ENCODE data around the gene CFAP53.
A peak's percentile ranks its signal among the peaks of the same experiment; 100 is the strongest.
"Not testable (repeated sequence)": the region's sequence is repeated elsewhere in the genome, so short reads cannot be mapped to it uniquely, and the experiment has no call there.

Gene CFAP53, protein sequence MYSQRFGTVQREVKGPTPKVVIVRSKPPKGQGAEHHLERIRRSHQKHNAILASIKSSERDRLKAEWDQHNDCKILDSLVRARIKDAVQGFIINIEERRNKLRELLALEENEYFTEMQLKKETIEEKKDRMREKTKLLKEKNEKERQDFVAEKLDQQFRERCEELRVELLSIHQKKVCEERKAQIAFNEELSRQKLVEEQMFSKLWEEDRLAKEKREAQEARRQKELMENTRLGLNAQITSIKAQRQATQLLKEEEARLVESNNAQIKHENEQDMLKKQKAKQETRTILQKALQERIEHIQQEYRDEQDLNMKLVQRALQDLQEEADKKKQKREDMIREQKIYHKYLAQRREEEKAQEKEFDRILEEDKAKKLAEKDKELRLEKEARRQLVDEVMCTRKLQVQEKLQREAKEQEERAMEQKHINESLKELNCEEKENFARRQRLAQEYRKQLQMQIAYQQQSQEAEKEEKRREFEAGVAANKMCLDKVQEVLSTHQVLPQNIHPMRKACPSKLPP

DNA sequence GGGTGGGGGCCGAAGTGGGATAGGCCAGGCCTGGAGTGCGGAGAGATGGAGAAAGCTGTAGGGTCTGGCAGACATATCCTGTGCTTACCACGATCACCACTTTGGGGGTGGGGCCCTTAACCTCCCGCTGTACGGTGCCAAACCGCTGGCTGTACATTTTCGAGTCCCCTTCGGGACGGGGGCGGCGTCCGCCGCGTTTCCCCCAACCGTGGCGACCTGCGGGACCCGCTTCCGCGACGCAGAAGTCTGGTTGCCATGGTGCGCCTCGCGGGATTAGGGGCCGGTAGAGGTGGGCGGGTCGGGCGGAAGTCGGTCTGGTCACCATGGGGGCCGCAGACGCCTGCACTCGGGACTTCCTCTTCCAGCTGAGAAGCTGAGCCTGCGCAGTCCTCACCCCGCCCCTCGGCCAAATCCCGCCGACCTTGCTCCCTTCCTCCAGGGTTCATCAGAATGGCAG, at the start of gene CFAP53:
Gene CFAP53 (minus strand): TSS at position 248 of the 457 bp plus-strand sequence. CDS start 91 bp downstream, at position 157.
- peak; percentile 17 for DNase-seq

GRCh38 chr18:50315100-50315871, 49.0 kb upstream of the CFAP53 start:
- DNase-seq, result no peak

DNA sequence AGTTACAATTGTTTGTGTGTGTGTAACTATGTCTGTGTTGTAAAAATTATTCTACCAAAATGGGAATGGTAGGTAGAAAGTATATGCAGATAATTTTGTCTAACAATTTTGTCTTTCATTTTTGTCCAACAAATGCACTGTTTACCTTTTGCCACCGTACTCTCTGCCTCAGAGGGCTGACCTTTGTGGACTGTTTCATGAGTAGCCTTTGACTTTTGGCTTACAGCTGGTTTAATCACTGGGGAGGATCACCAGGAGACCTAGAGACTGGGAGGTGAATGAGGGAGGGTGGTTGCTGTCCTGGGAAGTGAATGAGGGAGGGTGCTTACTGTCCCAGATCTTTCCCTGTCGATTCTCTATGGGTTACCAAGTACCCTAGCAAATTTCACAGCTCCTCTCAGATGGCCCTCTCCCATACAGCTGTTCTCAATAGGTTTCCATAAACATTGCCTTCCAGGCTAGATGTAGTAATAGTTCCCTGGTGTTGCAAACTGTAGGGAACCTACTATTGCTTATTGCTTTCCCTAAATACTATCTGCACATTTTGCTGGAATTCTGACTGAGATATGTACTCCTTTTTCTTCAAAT, 47.7 kb upstream of the CFAP53 start:
- no peak for DNase-seq

DNA sequence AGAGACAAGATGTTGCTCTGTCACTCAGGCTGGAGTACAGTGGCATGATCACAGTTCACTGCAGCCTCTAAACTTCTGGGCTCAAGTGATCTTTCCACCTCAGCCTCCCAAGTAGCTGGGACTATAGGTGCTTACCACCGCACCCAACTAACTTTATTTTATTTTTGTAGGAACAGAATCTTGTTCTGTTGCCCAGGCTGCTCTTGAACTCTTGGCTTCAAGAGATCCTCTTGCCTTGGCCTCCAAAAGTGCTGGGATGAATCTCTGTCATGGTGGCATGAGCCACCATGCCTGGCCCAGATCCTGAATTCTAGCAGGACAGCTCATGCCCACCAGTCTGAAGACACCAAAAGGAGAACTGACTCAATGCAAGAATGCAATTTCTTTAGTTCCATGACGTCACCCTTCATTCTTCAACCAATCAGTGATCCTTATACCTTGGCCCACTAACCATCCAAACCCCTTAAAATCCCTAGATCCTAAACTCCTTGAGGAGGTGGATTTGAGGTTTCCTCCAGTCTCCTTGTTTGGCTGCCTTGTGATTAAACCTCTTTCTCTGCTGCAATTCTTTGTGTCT, 46.8 kb upstream of the CFAP53 start:
- DNase-seq, result no peak

DNA sequence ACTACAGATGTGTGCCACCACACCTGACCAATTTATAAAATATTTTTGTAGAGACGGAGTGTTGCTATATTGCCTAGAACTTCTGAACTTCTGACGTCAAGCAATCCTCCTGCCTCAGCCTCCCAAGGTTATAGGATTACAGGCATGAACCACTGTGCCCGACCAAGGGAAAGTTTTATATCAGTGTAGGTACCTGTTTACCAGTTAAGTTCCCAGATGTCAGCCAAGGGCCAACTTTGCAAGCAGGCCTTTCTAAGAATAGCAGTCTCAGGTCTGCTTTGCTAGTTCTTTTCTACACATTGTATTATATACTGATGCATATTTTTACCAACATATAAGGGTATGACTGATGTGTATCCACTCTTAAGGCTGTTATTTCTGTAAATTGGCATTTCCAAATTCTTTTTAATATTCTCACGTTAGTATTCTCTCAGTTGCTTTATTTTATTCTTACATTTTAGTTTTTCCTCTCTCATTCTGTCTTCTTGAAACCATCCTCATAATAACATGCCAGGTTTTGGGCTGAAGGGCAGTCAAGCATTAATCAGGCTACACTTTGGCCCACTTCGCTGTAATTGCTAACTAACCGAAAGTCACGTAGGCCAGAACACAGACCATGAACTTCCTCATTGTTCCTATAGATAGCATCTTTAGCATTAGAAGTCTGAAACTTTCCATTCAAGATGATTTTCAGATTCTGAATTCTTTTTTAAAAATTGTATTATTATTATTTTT, 46.2 kb upstream of the CFAP53 start:
- no peak for DNase-seq

- no peak for DNase-seq
These were observed 45.4 kb upstream of the CFAP53 start for GRCh38 chr18:50311650-50312049.

- DNase-seq, result no peak
These were observed 43.8 kb upstream of the CFAP53 start for GRCh38 chr18:50310080-50310479.

GRCh38 chr18:50308851-50309250, 42.6 kb upstream of the CFAP53 start:
- DNase-seq, result not testable (repeated sequence)

DNA sequence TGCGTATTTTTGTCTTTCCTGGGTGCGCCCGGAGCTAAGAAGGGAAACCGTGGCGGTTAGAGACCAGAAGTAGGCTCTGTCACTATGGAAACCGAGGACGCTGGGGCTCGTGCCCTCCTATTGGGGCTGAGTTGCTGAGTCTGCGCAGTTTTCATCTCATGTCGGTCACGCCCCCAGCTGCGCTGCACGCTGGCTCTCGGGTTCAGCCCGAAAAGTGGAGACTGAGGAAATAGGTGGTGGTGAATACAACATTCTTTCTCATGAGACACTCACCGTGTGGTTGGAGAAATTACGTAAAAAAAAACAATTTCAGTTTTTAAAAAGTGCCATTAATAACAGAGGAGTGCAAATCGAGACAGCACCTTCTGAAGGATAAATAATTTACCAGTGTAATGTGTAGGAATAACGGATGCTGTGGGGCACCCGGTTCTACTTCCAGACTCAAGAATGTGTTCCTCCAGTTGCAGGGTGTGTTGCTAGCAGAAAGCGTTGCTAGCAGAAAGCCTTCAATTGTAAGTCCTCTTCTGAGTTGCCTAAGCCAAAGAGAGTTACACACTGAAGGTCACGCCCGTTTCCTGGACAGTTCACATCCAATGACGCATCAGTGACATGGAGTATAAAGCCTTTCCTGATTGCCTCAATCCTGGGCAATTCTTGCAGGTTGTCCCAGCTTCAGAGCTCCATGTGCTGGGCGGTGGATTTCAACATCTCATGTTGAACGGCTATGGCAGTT, 41.6 kb upstream of the CFAP53 start:
- DNase-seq, result peak; percentile 43

GRCh38 chr18:50307400-50307737, 41.1 kb upstream of the CFAP53 start:
- DNase-seq, result no peak

DNA sequence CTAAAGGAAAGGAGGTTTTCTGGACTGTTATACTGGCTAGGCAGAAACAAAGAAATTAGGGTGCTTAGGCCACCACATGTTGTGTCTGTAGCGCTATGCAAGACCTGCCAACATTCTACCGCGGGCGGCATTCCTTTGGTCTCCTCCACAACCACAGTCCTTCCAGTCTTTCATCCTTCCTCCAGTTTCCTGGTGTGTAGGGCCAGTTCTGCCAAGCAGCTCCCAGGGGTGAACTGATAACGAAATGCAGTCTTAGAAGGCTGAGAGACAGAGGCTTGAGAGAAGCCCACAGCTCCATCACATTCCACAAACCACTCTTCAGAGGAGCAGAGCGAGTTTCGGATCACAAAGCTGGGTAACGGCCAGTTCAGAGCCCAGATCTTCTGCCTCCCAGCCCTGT, 40.6 kb upstream of the CFAP53 start:
- no peak for DNase-seq

DNA sequence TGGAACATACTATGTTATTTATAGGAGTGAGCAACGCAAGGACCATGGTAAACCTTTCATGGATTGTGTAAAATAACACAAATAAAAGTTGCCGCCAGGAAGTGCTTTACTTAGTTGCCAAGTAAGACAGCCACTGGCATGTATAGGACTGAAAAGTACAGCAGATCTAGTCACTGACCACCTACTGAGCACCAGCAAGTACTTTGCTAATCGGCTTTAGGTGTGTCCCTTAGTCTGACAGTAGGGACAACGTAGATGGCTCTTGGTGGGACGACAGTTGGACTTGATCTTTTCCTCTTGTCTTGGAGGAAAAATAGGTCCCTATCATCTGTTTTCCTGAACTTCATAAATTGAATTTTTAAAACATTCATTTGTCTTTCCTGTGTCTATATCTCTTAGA, 34.8 kb upstream of the CFAP53 start:
- no peak for DNase-seq

DNA sequence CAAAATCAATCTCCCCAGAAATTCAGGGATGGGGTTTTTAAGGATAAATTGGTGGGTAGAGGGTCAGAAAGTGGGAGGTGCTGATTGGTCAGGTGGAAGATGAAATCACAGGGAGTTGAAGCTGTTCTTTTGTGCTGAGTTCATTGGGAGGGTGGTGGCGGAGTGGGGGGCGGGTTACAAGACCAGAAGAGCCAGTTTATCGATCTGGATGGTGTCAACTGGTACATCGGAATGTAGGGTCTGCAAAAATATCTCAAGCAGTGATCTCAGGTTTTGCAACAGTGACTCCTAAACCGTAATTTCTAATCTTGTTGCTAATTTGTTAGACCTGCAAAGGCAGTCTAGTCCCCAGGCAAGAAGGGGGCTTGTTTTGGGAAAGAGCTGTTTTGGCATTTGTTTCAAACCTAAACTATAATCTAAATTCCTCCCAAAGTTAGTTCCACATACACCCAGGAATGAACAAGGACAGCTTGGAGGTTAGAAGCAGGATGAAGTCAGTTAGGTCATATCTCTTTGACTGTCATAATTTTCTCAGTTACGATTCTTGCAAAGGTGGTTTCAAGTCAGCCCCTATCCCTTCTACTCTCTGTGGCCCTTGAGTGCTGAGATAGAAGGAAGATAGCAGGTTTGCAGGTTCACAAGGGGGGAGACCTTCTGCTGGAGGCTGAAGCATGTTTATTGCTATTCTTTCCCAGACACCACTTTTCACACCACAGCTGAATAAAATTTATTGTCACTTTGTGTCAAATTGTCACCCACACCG, 33.5 kb upstream of the CFAP53 start:
- DNase-seq, result no peak

- DNase-seq, result no peak
These were observed 32.4 kb upstream of the CFAP53 start for GRCh38 chr18:50298443-50299284.

DNA sequence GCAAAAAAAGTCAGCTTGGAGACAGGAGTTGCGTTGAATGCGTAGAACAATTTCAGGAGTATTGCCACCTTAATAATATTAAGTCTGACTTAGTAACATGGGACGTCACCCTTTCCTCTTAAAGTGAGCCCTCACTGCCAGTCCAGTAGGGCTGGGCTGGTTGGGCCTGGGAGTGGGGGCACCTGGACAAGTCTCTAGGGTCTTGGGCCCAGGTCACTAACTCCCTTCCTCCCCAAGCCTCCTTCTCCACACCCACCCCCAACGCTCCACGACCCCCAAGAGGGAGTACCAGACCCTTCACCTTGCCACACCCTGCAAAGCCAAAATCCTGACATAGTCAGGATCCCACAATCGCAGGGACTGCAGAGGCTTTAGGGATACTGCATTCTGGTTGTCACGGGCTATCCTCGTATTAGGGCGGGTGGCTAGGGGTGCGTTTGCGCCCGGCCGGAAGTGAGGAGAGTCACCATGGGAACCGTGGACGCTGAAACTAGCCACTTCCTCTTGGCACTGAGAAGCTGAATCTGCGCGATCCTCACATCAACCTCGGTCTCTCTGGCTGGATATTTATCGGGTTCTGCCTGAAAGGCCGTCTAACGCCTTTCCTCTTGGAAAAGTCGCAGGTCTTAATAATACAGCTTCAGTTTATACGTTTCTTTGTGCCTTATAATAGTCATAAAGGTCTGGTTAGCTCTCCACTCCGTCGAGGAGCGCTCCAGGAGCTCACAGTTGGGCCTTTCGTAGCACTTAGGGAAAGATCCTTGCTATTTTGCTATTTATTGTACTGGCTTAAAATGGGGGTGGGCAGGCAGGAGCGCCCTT, 31.5 kb upstream of the CFAP53 start:
- DNase-seq, result no peak

DNA sequence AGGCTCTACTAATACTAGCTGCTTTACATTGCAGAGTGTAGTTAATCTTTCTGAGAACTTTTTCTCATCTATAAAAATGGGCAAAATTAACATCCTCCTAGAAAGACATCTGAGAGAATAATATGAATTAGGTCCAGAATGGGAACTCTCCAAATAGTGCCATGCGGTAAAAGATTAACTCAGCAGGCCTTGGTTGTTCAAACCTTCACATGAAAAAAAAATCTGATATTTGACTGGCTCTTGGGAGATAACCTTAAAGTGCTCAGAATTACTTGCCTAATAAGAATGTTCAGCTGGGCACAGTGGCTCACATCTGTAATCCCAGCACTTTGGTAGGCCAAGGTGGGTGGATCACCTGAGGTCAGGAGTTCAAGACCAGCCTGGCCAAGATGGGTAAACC, 26.7 kb upstream of the CFAP53 start:
- DNase-seq, result no peak

GRCh38 chr18:50289108-50289443, 22.8 kb upstream of the CFAP53 start:
- DNase-seq, result no peak

GRCh38 chr18:50288348-50289107, 22.2 kb upstream of the CFAP53 start:
- not testable (repeated sequence) for DNase-seq

All from NCI-H187 treated with DMSO at 0.1 percent for 48 hours (cell line).